Stimulated activated CD8-positive, alpha-beta memory T cell treated with anti-CD3 and anti-CD28 coated beads, Interleukin-4, amount 100 ng/mL, for 24 hours (primary cell): ENCODE measurements around the gene SLC41A3.
"Not testable (repeated sequence)": the region's sequence is repeated elsewhere in the genome, so short reads cannot be mapped to it uniquely, and the experiment has no call there.

Experiments used
- DNase-seq: peaks from one replicate; pipeline ENCODE4 v3.0.0-alpha.2; 2020; ENCODE audit warnings: low read depth

Gene SLC41A3

GRCh38 chr3:126053513-126053912 is 30.4 kb downstream of the SLC41A3 start:
- no peak for DNase-seq

DNA sequence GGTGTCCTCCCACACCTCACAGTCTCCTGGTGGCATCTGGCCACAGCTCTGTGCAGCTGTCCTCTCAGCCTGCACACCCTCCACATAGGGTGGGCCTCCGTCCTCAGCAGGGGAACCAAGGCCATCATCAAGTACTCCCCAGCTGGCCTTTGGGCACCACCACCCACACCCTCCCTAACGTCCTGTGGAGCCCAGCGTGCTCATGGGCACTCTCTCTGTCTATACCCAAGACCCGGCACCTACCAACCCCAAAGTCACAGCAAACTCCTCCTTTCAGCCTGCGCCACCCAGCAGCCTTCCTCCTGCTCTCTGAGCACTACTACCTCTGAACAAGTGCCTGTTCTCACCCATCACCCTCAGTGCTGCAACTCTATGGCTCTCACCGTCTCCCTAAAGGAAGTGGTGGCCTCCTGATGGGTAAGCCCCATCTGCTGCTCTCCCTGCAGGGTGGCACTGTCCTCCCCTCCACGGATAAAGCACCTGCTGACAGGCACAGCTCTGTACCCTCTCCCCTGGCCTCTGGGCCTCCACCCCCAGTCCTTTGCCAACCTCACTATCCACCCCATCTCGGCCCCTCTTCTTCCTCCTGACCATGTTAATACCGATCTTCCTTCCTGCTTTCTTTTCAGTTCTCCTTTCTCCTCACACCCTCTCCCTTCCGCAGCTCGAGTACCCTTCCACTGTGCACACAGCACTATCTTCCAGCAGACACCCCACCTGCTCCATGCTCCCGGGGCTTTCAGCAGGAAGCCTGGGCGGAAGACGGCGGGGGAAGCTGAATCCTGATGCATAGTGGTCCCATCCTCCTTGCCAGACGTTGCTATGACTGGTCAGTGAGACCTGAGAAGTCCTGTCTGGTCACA is 31.5 kb downstream of the SLC41A3 start:
- DNase-seq = no peak

DNA sequence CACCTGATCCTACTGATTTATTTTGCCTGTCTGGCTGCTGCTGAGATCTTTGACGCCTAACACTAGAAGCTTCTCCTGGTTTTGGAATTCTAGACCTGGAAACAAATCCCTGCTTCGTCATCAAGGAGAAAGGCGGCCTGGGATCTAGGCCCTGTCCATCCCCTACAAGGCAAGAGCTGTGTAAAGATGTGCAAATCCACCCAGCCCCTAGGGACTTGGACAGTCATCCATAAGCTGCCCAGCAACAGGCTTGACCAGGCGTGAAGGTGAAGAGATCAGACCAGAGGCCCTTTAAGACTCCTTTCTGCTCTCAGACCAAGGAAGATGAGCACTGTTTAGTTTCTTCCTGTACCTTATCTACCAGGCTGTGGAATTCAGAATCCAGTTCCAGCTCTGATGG is 32.2 kb downstream of the SLC41A3 start:
- DNase-seq = no peak

- no peak for DNase-seq
These were observed 32.7 kb downstream of the SLC41A3 start for GRCh38 chr3:126051234-126051633.

- no peak for DNase-seq
These were observed 33.3 kb downstream of the SLC41A3 start for GRCh38 chr3:126050626-126051025.

GRCh38 chr3:126050050-126050392 is 33.9 kb downstream of the SLC41A3 start:
- no peak for DNase-seq

GRCh38 chr3:126049289-126050049 is 34.5 kb downstream of the SLC41A3 start:
- DNase-seq = no peak

GRCh38 chr3:126040386-126040785 is 43.5 kb downstream of the SLC41A3 start:
- no peak for DNase-seq

- no peak for DNase-seq
These were observed 44.1 kb downstream of the SLC41A3 start for GRCh38 chr3:126039870-126040269.

GRCh38 chr3:126038791-126039190 is 45.1 kb downstream of the SLC41A3 start:
- not testable (repeated sequence) for DNase-seq

DNA sequence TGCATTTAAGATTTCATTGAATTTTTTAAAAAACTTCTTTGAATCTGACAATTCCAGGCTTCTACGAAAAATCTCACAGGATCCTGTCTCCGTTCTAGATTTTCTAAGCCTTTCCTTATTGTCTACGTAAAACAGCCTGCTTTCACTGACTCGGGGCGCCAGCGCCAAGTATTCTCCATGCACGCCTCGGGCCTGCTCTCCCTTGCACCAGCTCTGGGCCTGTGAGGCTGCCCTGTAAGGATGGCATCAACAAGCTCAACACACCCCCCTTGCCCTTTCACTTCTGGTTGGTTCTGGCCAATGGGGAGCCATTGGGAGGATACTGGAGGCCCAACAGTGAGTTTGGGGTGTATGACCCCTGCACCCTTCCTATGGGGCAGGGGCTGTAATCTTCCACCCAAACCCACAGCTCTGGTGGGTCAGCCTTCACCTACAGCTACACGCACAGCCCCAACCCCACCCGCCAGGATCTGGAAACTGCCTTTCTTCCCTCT is 47.8 kb downstream of the SLC41A3 start:
- no peak for DNase-seq

GRCh38 chr3:126035362-126036050 is 48.4 kb downstream of the SLC41A3 start:
- DNase-seq = no peak

GRCh38 chr3:126034481-126035361 is 49.2 kb downstream of the SLC41A3 start:
- DNase-seq = no peak

DNA sequence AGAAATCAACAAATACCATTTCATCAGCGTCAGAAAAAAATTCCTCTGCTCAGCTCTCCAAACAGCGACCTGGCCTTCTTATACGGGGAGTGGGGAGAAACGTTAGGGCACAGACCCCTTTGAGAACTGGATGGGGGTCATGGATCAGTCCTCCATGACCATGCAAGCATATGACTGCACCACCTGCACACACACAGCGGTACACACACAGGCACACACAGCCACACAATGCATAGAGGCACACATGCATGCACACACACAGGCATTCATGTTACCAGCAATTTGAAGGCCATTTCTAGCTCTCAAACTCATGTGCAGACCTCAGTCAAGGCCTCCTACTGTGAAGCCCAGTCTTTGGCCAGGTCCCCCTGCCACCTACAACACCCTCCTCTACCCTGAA is 50.2 kb downstream of the SLC41A3 start:
- no peak for DNase-seq

GRCh38 chr3:126033051-126033745 is 50.7 kb downstream of the SLC41A3 start:
- DNase-seq = no peak

GRCh38 chr3:126031981-126032471 is 51.9 kb downstream of the SLC41A3 start:
- no peak for DNase-seq

DNA sequence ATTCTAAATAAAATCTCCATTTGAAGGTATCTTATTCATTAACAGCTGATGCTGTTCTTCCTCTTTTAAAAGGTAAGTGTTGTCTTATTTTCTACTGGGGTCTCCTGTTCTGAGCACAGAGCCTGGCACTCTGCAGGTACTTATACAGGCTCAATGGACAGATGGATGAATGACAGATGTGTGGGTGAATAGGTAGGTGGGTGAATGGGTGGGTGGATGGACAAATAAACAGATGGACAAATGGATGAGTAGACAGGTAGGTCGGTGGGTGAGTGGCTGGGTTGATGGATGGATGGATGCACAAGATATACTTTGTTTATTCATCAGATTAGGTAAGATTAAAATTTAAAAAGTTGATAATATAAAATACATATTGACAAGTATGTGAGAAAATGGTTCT is 53.5 kb downstream of the SLC41A3 start:
- DNase-seq = no peak

GRCh38 chr3:126029241-126029640 is 54.7 kb downstream of the SLC41A3 start:
- no peak for DNase-seq

GRCh38 chr3:126028096-126028495 is 55.8 kb downstream of the SLC41A3 start:
- no peak for DNase-seq

GRCh38 chr3:126026761-126027160 is 57.2 kb downstream of the SLC41A3 start:
- DNase-seq = no peak

DNA sequence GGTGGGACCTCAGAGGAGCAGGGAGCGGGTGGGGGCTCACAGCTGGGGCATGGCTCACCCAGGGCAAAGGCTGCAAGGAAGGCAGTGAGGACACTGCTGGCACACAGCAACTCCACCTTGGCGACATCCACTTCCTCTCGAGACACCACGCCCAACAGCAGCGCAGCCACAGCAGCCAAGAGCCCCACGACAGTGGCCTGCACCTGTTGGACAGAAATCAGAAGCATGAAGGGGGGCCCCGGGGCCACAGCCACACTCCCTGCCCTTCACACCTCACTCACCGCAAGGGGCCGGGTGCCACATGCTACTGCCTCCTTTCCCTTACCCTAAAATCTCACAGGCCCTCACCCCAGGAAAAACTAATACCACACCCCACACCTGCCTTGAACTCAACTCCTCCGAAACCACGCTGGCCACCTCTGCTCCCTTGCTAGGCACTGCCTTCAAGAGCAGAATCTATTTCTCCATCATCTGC is 57.6 kb downstream of the SLC41A3 start:
- DNase-seq = no peak
